Activated CD8-positive, alpha-beta T cell treated with anti-CD3 and anti-CD28 coated beads for 36 hours (primary cell): ENCODE measurements around the gene PPP1R15A. TPM values are rescaled to one million over a fixed set of nuclear protein-coding genes. Genes with fewer than 3 reads are reported as not detected.
"Not testable (repeated sequence)": the region's sequence is repeated elsewhere in the genome, so short reads cannot be mapped to it uniquely, and the experiment has no call there.

Experiments used
- ATAC-seq: fragments of 200-7000 bp; cut with Tn5 transposase; one replicate; pipeline ENCODE4 v1.10.0; 2021; ENCODE audit warnings: mild to moderate bottlenecking, moderate library complexity
- CTCF ChIA-PET: fragments of 350-600 bp; sonication (Branson Sonifier 250); formaldehyde crosslinking; loops from one replicate; lab custom pipeline; 2021; ENCODE audit warnings: antibody characterized with exemption; lab: Charles Lee
- POLR2A ChIA-PET: fragments of 350-600 bp; sonication (Branson Sonifier 250); formaldehyde crosslinking; loops from one replicate; lab custom pipeline; 2021; ENCODE audit warnings: antibody characterized with exemption; lab: Charles Lee
- DNase-seq: peaks from one replicate; pipeline ENCODE4 v3.0.0-alpha.2; 2020
- H3K27ac Mint-ChIP-seq: one replicate; pipeline ENCODE4 v1.8.0; 2021; ENCODE audit warnings: mild to moderate bottlenecking, mixed read lengths
- H3K27me3 Mint-ChIP-seq: one replicate; pipeline ENCODE4 v1.8.0; 2021; ENCODE audit warnings: mixed read lengths
- H3K36me3 Mint-ChIP-seq: one replicate; pipeline ENCODE4 v1.8.0; 2021; ENCODE audit warnings: low read depth, mixed read lengths
- H3K4me1 Mint-ChIP-seq: one replicate; pipeline ENCODE4 v1.8.0; 2021; ENCODE audit warnings: low read depth, mixed read lengths
- H3K4me3 Mint-ChIP-seq: one replicate; pipeline ENCODE4 v1.8.0; 2021; ENCODE audit warnings: mild to moderate bottlenecking, moderate library complexity, mixed read lengths
- H3K9me3 Mint-ChIP-seq: one replicate; pipeline ENCODE4 v1.8.0; 2021; ENCODE audit warnings: mixed read lengths
- intact Hi-C: fragments of 100-400 bp; cut with micrococcal nuclease; formaldehyde crosslinking; loops from one replicate; pipeline ENCODE4 v1.10.0; 2022
- total RNA-seq, 2 experiments: library from RNA; stranded (reverse); gene quantifications; one replicate each; pipeline ENCODE4 v1.2.3, GENCODE V29; 2021
- TF ChIP-seq, protein P1 (sequence below): fragments of 200-600 bp; IDR thresholded peaks from one replicate; pipeline ENCODE4 v1.8.0; 2022; ENCODE audit warnings: antibody characterized with exemption, mild to moderate bottlenecking

The PPP1R15A gene
- total RNA-seq, 2 experiments from 2014 or later, result 77.8 to 81.2 TPM

- H3K36me3 Mint-ChIP-seq, result peaks cover 6% of the 10 kb centered on the region
- TF ChIP-seq, protein P1, sequence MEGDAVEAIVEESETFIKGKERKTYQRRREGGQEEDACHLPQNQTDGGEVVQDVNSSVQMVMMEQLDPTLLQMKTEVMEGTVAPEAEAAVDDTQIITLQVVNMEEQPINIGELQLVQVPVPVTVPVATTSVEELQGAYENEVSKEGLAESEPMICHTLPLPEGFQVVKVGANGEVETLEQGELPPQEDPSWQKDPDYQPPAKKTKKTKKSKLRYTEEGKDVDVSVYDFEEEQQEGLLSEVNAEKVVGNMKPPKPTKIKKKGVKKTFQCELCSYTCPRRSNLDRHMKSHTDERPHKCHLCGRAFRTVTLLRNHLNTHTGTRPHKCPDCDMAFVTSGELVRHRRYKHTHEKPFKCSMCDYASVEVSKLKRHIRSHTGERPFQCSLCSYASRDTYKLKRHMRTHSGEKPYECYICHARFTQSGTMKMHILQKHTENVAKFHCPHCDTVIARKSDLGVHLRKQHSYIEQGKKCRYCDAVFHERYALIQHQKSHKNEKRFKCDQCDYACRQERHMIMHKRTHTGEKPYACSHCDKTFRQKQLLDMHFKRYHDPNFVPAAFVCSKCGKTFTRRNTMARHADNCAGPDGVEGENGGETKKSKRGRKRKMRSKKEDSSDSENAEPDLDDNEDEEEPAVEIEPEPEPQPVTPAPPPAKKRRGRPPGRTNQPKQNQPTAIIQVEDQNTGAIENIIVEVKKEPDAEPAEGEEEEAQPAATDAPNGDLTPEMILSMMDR, result no peak
- peak; percentile 86 for DNase-seq
- H3K27me3 Mint-ChIP-seq, result peaks cover 17% of the 10 kb centered on the region
- H3K4me3 Mint-ChIP-seq, result peak overlapping the region; percentile 59
- H3K27ac Mint-ChIP-seq, result peak overlapping the region; percentile 34
- intact Hi-C loops, result no loop called here
- ChIA-PET CTCF (interaction anchor here (1.2 to 2.3 kb wide), 3 partner anchors 20 to 97 kb away, joined by 4 to 7 read pairs (median 6); partner anchors contain the start of genes GYS1 and RUVBL2), POLR2A (interaction anchor here (1.0 to 2.1 kb wide), 5 partner anchors 15 to 70 kb away, joined by 3 to 10 read pairs (median 4); partner anchors contain the start of gene FTL)
- peak; percentile 68 for ATAC-seq
- no peaks in the 10 kb centered on the region for H3K9me3 Mint-ChIP-seq
- peaks cover 24% of the 10 kb centered on the region for H3K4me1 Mint-ChIP-seq
Observed at GRCh38 chr19:48896191-48896720, 24.0 kb downstream of the PPP1R15A start.

DNA sequence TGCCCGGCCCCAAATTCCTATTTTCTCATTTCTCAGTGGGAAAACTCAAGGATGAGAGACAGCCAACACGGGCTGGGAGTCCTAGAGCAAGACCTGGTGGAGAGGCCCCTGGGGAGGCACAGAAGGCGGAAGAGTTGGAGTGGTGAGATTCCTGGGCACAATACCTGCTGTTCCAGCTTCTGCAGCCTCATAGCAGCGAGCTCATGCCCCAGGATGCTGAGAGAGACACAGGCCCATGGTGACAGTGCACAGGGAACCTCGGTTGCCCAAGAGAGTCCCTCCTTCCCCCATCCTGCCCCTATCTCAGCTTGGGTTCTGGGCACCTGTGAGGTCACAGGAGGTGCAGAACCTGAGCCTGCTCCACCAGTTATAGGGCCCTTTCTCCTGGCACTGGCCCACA lies 25.0 kb downstream of the PPP1R15A start:
- no peak overlapping the region for H3K27ac Mint-ChIP-seq
- POLR2A ChIA-PET, result interaction anchor here (1.2 to 2.1 kb wide), 3 partner anchors 16 to 69 kb away, joined by 3 to 10 read pairs (median 8); partner anchors contain the start of gene FTL
- intact Hi-C loops, result no loop called here
- CTCF ChIA-PET, result interaction anchor here (1.4 to 2.1 kb wide), 2 partner anchors 96 kb away, joined by 5 to 6 read pairs; partner anchors contain the start of genes GYS1 and RUVBL2
- ATAC-seq (no peak), DNase-seq (no peak)
- TF ChIP-seq, protein P1, result no peak
- peaks cover 12% of the 10 kb centered on the region for H3K36me3 Mint-ChIP-seq
- H3K4me1 Mint-ChIP-seq, result peaks cover 29% of the 10 kb centered on the region
- no peaks in the 10 kb centered on the region for H3K9me3 Mint-ChIP-seq
- H3K4me3 Mint-ChIP-seq, result no peak overlapping the region
- peaks cover 13% of the 10 kb centered on the region for H3K27me3 Mint-ChIP-seq

DNA sequence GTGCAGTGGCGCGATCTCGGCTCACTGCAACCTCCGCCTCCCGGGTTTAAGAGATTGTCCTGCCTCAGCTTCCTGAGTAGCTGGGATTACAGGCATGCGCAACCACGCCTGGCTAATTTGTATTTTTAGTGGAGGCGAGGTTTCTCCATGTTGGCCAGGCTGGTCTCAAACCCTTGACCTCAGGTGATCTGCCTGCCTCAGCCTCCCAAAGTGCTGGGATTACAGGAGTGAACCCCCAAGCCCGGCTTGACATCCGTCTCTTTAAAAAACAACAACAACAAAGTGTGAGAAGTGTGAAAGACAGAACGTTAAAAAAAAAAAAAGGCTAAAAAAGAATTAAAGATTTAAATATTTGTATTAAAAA lies 27.1 kb downstream of the PPP1R15A start:
- Mint-ChIP-seq H3K4me1 (peaks cover 33% of the 10 kb centered on the region), H3K4me3 (peak overlapping the region; percentile 57), H3K27ac (peak overlapping the region; percentile 96), H3K27me3 (peaks cover 11% of the 10 kb centered on the region), H3K36me3 (peaks cover 19% of the 10 kb centered on the region)
- DNase-seq, intact Hi-C loops, ATAC-seq, H3K9me3 Mint-ChIP-seq: not testable (repeated sequence)
- CTCF ChIA-PET, result interaction anchor here (0.7 to 1.4 kb wide), 6 partner anchors 12 to 153 kb away, joined by 3 to 5 read pairs (median 3); partner anchors contain the start of gene IZUMO1
- POLR2A ChIA-PET, result interaction anchor here (0.6 to 2.5 kb wide), 4 partner anchors 24 to 71 kb away, joined by 3 to 27 read pairs (median 6); partner anchors contain the start of gene FTL

DNA sequence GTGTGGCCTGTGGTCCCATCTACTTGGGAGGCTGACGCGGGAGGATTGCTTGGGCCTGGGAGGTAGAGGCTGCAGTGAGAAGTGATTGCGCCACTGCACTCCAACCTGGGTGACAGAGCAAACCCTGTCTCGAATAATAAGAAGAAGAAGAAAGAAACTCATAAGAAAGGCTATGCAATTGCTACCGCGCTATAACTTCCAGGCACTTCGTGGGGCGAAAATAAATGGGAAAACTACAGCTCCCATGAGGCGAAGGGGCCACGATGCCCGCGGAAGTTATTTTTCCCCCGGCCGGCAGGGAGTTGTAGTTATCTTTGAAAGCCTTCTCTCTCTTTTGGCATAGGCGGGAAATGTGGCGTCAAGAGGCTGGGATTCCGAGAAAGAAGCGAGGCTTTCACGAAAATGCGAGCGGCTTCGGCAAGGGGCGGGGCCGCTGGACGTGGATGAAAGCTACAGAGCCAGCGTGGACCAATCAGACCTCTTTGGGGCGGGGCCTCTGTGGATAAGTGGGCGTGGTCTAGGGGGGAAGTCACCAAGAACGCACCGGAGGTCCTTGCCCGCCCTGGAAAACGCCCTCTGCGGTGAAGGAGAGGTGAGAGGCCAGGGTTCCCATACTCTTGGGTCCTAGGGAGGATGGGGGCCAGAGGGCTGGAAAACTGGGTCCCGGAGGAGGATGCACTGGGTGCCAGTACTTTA lies 27.7 kb downstream of the PPP1R15A start, which contains the start of gene NUCB1:
TSS of gene NUCB1 (plus strand) at position 532 of the 696 bp plus-strand sequence. CDS start 485 bp downstream, outside the sequence.
- ChIA-PET POLR2A (interaction anchor here (0.7 to 2.5 kb wide), 7 partner anchors 25 to 162 kb away, joined by 3 to 27 read pairs (median 4); partner anchors contain the start of gene FTL), CTCF (interaction anchor here (0.7 to 2.3 kb wide), 9 partner anchors 11 to 153 kb away, joined by 3 to 13 read pairs (median 4); partner anchors contain the start of genes GYS1, IZUMO1 and RUVBL2)
- TF ChIP-seq, protein P1, result no peak
- H3K27ac Mint-ChIP-seq, result peak within 1 kb of the TSS; percentile 96
- peaks cover 24% of the 10 kb centered on the region for H3K36me3 Mint-ChIP-seq
- H3K4me1 Mint-ChIP-seq, result peaks cover 30% of the 10 kb centered on the region
- intact Hi-C loops, result no loop called here
- H3K9me3 Mint-ChIP-seq, result no peaks in the 10 kb centered on the region
- H3K27me3 Mint-ChIP-seq, result peaks cover 7% of the 10 kb centered on the region
- peak within 1 kb of the TSS; percentile 95 for H3K4me3 Mint-ChIP-seq
- DNase-seq (peak; percentile 100), ATAC-seq (peak; percentile 93)
